ENCODE measurements around the gene CPEB1. TPM values are rescaled to one million over a fixed set of nuclear protein-coding genes. Genes with fewer than 3 reads are reported as not detected.

Gene CPEB1
- total and polyA plus RNA-seq, 2 of the 13 experiments (the other 11 are each of a cell fraction or from before 2014, with no cell fraction given): 0.03 to 0.07 TPM

- TF ChIP-seq, protein P1, sequence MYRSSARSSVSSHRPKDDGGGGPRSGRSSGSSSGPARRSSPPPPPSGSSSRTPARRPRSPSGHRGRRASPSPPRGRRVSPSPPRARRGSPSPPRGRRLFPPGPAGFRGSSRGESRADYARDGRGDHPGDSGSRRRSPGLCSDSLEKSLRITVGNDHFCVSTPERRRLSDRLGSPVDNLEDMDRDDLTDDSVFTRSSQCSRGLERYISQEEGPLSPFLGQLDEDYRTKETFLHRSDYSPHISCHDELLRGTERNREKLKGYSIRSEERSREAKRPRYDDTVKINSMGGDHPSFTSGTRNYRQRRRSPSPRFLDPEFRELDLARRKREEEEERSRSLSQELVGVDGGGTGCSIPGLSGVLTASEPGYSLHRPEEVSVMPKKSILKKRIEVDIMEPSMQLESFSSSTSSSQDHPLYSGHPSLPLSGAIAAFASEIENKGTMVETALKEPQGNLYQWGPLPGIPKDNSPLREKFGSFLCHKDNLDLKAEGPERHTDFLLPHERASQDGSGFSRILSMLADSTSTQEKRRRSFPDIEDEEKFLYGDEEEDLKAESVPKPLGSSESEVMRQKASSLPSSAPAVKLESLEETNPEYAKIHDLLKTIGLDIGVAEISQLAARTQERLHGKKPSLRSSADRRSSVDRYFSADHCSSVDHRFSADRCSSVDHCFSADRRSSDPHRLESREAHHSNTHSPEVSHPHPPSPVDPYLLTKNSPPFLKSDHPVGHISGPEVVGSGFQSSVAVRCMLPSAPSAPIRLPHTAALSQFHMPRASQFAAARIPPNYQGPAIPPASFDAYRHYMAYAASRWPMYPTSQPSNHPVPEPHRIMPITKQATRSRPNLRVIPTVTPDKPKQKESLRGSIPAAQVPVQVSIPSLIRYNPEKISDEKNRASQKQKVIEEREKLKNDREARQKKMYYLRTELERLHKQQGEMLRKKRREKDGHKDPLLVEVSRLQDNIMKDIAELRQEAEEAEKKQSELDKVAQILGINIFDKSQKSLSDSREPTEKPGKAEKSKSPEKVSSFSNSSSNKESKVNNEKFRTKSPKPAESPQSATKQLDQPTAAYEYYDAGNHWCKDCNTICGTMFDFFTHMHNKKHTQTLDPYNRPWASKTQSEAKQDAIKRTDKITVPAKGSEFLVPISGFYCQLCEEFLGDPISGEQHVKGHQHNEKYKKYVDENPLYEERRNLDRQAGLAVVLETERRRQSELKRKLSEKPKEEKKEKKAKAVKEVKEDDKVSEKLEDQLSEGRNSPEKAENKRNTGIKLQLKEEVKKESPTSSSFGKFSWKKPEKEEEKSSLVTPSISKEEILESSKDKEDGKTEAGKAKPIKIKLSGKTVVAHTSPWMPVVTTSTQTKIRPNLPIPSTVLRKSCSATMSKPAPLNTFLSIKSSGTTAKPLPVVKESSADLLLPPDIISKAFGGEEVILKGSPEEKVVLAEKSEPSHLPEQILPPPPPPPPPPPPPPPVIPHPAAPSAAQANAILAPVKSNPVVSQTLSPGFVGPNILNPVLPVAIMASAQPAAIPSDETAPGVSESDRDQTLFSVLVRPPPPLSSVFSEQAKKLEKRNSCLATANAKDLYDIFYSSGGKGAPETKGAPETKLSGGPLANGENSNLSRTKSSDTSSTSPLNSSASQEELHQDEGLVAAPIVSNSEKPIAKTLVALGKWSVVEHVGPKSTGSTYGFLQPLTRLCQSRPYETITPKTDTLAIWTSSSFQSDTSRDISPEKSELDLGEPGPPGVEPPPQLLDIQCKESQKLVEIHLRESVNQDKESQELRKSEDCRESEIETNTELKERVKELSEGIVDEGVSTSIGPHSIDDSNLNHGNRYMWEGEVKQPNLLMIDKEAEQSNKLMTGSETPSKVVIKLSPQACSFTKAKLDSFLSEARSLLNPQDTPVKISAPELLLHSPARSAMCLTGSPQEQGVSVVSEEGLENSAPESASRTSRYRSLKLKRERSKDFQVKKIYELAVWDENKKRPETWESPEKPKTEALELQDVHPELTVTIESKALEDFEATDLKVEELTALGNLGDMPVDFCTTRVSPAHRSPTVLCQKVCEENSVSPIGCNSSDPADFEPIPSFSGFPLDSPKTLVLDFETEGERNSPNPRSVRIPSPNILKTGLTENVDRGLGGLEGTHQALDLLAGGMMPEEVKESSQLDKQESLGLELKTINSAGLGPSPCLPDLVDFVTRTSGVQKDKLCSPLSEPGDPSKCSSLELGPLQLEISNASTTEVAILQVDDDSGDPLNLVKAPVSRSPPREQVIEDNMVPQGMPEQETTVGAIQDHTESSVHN (CRISPR knock-in tag; IDR thresholded peaks at IDR 0.05): no peak
- TF ChIP-seq PHF5A (CRISPR knock-in tag; IDR thresholded peaks at IDR 0.05; ENCODE audit: low read depth, unreplicated experiment): no peak
- peak; percentile 83 for TF ChIP-seq GATAD2A (CRISPR knock-in tag; IDR thresholded peaks at IDR 0.05)
- TF ChIP-seq, protein P2, sequence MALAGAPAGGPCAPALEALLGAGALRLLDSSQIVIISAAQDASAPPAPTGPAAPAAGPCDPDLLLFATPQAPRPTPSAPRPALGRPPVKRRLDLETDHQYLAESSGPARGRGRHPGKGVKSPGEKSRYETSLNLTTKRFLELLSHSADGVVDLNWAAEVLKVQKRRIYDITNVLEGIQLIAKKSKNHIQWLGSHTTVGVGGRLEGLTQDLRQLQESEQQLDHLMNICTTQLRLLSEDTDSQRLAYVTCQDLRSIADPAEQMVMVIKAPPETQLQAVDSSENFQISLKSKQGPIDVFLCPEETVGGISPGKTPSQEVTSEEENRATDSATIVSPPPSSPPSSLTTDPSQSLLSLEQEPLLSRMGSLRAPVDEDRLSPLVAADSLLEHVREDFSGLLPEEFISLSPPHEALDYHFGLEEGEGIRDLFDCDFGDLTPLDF (CRISPR knock-in tag; IDR thresholded peaks at IDR 0.05): peak; percentile 81
- 0 out of 2 replicates have a peak, but pooled peaks have one; percentile 59 for TF ChIP-seq HNRNPL (IDR thresholded peaks at IDR 0.05; ENCODE audit: low read depth, low read length)
- TF ChIP-seq KMT2B (CRISPR knock-in tag; IDR thresholded peaks at IDR 0.05): peak; percentile 83
- TF ChIP-seq ZFYVE20 (CRISPR knock-in tag; IDR thresholded peaks at IDR 0.05; ENCODE audit: borderline replicate concordance, low read depth): no peak
- no peak for TF ChIP-seq ZFP36L1 (CRISPR knock-in tag; IDR thresholded peaks at IDR 0.05)
- TF ChIP-seq, protein P3, sequence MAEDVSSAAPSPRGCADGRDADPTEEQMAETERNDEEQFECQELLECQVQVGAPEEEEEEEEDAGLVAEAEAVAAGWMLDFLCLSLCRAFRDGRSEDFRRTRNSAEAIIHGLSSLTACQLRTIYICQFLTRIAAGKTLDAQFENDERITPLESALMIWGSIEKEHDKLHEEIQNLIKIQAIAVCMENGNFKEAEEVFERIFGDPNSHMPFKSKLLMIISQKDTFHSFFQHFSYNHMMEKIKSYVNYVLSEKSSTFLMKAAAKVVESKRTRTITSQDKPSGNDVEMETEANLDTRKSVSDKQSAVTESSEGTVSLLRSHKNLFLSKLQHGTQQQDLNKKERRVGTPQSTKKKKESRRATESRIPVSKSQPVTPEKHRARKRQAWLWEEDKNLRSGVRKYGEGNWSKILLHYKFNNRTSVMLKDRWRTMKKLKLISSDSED (CRISPR knock-in tag; IDR thresholded peaks at IDR 0.05): no peak
- peak; percentile 58; the same call in 1 of the 2 replicates for TF ChIP-seq SMAD1 (CRISPR knock-in tag; IDR thresholded peaks at IDR 0.05; ENCODE audit: borderline replicate concordance, low read depth)
- no peak for TF ChIP-seq TCF7 (IDR thresholded peaks at IDR 0.05; ENCODE audit: low read depth)
- peak; percentile 97; the same call in 1 of the 2 replicates for TF ChIP-seq REPIN1 (CRISPR knock-in tag; IDR thresholded peaks at IDR 0.05; ENCODE audit: borderline replicate concordance, low read depth)
- 0 out of 2 replicates have a peak, but pooled peaks have one; percentile 40 for TF ChIP-seq NR2F2 (IDR thresholded peaks at IDR 0.05; ENCODE audit: borderline replicate concordance, low read depth)
- TF ChIP-seq CBX5 (CRISPR knock-in tag; IDR thresholded peaks at IDR 0.05; ENCODE audit: borderline replicate concordance): peak; percentile 92; the same call in 1 of the 2 replicates
- no peak for TF ChIP-seq MZF1 (CRISPR knock-in tag; IDR thresholded peaks at IDR 0.05; ENCODE audit: borderline replicate concordance)
- peak; percentile 22 for TF ChIP-seq IKZF4 (CRISPR knock-in tag; IDR thresholded peaks at IDR 0.05; ENCODE audit: borderline replicate concordance, low read depth, not compliant biosample characterization)
- TF ChIP-seq SUZ12 (IDR thresholded peaks at IDR 0.05; ENCODE audit: low read depth, low read length): no peak
Observed at GRCh38 chr15:82540055-82540983, 106.8 kb downstream of the CPEB1 start, which contains the start of gene RPS17 (continued).

Measured in HepG2 (cell line).